HepG2 (cell line): Measurements from ENCODE around the gene HPD. TPM values are rescaled to one million over a fixed set of nuclear protein-coding genes. Genes with fewer than 3 reads are reported as not detected.

Source experiments
- ESRRA ChIP-seq: sonication (generic); formaldehyde crosslinking; IDR thresholded peaks from 2 replicates; pipeline ENCODE4 v1.5.1; 2020; ENCODE audit warnings: mild to moderate bottlenecking, low read depth, missing genetic modification reagents
- HDAC1 ChIP-seq: sonication (generic); formaldehyde crosslinking; IDR thresholded peaks from 2 replicates; pipeline ENCODE4 v1.5.1; 2020; ENCODE audit warnings: mild to moderate bottlenecking, missing genetic modification reagents
- HNF1B ChIP-seq: sonication (generic); formaldehyde crosslinking; IDR thresholded peaks from 2 replicates; pipeline ENCODE4 v1.5.1; 2020; ENCODE audit warnings: mild to moderate bottlenecking, moderate library complexity, missing genetic modification reagents
- HNRNPK ChIP-seq: fragments of 200-400 bp; formaldehyde crosslinking; IDR thresholded peaks from 2 replicates; pipeline ENCODE4 v1.6.1; 2018; ENCODE audit warnings: low read length, low read depth, moderate library complexity, mild to moderate bottlenecking; ENCODE audit not compliant: poor library complexity, severe bottlenecking
- NBN ChIP-seq: fragments of 450-650 bp; conservative IDR thresholded peaks from 2 replicates; pipeline ENCODE4 v1.6.1; 2017
- NR2F1 ChIP-seq, 2 experiments: fragments of 450-650 bp in 1 of 2; formaldehyde crosslinking in 1 of 2; IDR thresholded peaks; 2 replicates each; pipeline versions ENCODE4 v1.5.0 to v1.6.1; 2016 to 2020; ENCODE audit warnings: mild to moderate bottlenecking in 1 of 2, missing compliant biosample characterization in 1 of 2, missing genetic modification reagents in 1 of 2, moderate library complexity in 1 of 2
- PRPF4 ChIP-seq: fragments of 200-400 bp; formaldehyde crosslinking; IDR thresholded peaks from 2 replicates; pipeline ENCODE4 v1.6.1; 2016; ENCODE audit warnings: low read length, low read depth; ENCODE audit not compliant: poor library complexity, severe bottlenecking
- TCF7 ChIP-seq: sonication (generic); IDR thresholded peaks from 2 replicates; pipeline ENCODE4 v1.6.1; 2016; ENCODE audit warnings: antibody characterized with exemption, low read depth
- ZMYM4 ChIP-seq: sonication (generic); formaldehyde crosslinking; IDR thresholded peaks from 2 replicates; pipeline ENCODE4 v1.8.1; 2023; ENCODE audit warnings: mild to moderate bottlenecking, missing genetic modification reagents
- ZNF501 ChIP-seq: sonication (generic); formaldehyde crosslinking; IDR thresholded peaks from 2 replicates; pipeline ENCODE4 v1.5.1; 2020; ENCODE audit warnings: mild to moderate bottlenecking, moderate library complexity, missing genetic modification reagents
- polyA plus RNA-seq, 8 experiments: library from polyadenylated mRNA; depleted of rRNA in 3 of 8; stranded (reverse) in 7 of 8; unstranded in 1 of 8; fragments of >200 nt; fragmentation: Illumina TruSeq in 4 of 8; extraction: Trizol in 4 of 8; gene quantifications; 2 replicates each; pipeline versions ENCODE4 v1.2.1 to v1.2.3, GENCODE V29; 2011 to 2016; ENCODE audit warnings: low read depth in 4 of 8, missing spikeins in 1 of 8, mixed read lengths in 1 of 8; ENCODE audit not compliant: insufficient read depth in 1 of 8
- total RNA-seq, 5 experiments: library from RNA; depleted of rRNA; stranded (reverse); fragments of >200 nt; fragmentation: Illumina TruSeq; extraction: Trizol; gene quantifications; 2 replicates each; pipeline ENCODE4 v1.2.3, GENCODE V29; 2016; ENCODE audit warnings: low read depth in 1 of 5
- TF ChIP-seq, protein P1 (sequence below): sonication (generic); formaldehyde crosslinking; IDR thresholded peaks from 2 replicates; pipeline ENCODE4 v1.4.0; 2020; ENCODE audit warnings: missing genetic modification reagents
- TF ChIP-seq, protein P2 (sequence below): sonication (generic); formaldehyde crosslinking; IDR thresholded peaks from 2 replicates; pipeline ENCODE4 v1.4.0; 2020; ENCODE audit warnings: missing genetic modification reagents
- TF ChIP-seq, protein P3 (sequence below): sonication (generic); formaldehyde crosslinking; IDR thresholded peaks from 2 replicates; pipeline ENCODE4 v1.4.0; 2020; ENCODE audit warnings: mild to moderate bottlenecking, missing genetic modification reagents
- TF ChIP-seq, protein P4 (sequence below): sonication (generic); formaldehyde crosslinking; IDR thresholded peaks from 2 replicates; pipeline ENCODE4 v1.4.0; 2020; ENCODE audit warnings: mild to moderate bottlenecking, missing genetic modification reagents

HPD gene
- total and polyA plus RNA-seq, 2 of the 13 experiments (the other 11 are each of a cell fraction or from before 2014, with no cell fraction given): 120 to 195 TPM

DNA sequence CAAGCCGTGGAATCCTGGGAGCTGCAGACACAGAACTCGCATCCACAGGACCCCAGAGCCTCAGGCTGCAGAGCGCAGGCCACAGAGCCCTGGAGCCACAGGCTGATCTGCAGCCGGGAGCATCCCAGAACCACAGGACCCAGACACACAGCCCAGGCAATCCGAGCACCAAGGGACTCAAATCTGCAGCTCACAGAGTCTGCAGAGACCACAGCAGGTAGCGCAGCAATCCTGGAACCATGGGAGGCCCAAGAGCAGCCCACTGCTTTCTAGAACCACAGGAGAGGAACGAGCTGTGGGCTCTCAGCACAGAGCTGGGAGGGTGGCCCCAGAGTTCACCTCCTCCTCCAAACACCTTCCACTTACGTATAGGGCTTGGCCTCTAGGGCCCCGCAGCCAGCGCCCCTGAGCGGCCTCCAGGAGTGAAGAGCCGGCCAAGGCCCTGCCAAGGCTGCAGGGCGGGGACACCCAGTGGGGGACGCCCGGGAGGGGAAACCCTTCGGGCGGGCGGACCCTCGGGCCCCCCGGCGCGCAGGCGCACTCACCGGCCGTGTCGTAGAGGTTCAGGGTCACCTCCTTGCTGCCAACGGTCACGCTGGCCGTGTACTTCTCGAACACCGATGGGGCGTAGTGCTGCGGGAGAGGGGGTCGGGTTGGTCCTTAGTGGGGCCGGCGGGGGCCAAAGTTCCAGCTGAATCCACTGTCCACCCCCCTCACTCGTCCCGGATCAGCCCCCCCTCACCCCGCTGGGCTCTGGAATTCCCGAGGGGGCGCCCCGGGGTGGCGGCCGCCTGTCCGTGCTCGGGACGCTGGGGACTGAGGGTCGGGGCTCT is 65.8 kb downstream of the HPD start (continued):
- no peak for TF ChIP-seq TCF7
- no peak for TF ChIP-seq ZMYM4 (CRISPR knock-in tag)
- peak; percentile 75 for TF ChIP-seq ZNF501 (CRISPR knock-in tag)
- peak; percentile 62 for TF ChIP-seq HNRNPK
- peak; percentile 51; the same call in 1 of the 2 replicates for TF ChIP-seq HNF1B (CRISPR knock-in tag)
- TF ChIP-seq, protein P1, sequence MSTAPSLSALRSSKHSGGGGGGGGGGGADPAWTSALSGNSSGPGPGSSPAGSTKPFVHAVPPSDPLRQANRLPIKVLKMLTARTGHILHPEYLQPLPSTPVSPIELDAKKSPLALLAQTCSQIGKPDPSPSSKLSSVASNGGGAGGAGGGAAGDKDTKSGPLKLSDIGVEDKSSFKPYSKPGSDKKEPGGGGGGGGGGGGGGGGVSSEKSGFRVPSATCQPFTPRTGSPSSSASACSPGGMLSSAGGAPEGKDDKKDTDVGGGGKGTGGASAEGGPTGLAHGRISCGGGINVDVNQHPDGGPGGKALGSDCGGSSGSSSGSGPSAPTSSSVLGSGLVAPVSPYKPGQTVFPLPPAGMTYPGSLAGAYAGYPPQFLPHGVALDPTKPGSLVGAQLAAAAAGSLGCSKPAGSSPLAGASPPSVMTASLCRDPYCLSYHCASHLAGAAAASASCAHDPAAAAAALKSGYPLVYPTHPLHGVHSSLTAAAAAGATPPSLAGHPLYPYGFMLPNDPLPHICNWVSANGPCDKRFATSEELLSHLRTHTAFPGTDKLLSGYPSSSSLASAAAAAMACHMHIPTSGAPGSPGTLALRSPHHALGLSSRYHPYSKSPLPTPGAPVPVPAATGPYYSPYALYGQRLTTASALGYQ: no peak
- peak; percentile 56; the same call in 1 of the 2 replicates for TF ChIP-seq HDAC1 (CRISPR knock-in tag)
- no peak for TF ChIP-seq PRPF4
- no peak for TF ChIP-seq NR2F1 (CRISPR knock-in tag; IDR thresholded peaks at IDR 0.05)
- TF ChIP-seq, protein P2, sequence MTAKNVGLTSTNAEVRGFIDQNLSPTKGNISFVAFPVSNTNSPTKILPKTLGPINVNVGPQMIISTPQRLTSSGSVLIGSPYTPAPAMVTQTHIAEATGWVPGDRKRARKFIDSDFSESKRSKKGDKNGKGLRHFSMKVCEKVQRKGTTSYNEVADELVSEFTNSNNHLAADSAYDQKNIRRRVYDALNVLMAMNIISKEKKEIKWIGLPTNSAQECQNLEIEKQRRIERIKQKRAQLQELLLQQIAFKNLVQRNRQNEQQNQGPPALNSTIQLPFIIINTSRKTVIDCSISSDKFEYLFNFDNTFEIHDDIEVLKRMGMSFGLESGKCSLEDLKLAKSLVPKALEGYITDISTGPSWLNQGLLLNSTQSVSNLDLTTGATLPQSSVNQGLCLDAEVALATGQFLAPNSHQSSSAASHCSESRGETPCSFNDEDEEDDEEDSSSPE (CRISPR knock-in tag): no peak
- no peak for TF ChIP-seq NBN
- TF ChIP-seq, protein P3, sequence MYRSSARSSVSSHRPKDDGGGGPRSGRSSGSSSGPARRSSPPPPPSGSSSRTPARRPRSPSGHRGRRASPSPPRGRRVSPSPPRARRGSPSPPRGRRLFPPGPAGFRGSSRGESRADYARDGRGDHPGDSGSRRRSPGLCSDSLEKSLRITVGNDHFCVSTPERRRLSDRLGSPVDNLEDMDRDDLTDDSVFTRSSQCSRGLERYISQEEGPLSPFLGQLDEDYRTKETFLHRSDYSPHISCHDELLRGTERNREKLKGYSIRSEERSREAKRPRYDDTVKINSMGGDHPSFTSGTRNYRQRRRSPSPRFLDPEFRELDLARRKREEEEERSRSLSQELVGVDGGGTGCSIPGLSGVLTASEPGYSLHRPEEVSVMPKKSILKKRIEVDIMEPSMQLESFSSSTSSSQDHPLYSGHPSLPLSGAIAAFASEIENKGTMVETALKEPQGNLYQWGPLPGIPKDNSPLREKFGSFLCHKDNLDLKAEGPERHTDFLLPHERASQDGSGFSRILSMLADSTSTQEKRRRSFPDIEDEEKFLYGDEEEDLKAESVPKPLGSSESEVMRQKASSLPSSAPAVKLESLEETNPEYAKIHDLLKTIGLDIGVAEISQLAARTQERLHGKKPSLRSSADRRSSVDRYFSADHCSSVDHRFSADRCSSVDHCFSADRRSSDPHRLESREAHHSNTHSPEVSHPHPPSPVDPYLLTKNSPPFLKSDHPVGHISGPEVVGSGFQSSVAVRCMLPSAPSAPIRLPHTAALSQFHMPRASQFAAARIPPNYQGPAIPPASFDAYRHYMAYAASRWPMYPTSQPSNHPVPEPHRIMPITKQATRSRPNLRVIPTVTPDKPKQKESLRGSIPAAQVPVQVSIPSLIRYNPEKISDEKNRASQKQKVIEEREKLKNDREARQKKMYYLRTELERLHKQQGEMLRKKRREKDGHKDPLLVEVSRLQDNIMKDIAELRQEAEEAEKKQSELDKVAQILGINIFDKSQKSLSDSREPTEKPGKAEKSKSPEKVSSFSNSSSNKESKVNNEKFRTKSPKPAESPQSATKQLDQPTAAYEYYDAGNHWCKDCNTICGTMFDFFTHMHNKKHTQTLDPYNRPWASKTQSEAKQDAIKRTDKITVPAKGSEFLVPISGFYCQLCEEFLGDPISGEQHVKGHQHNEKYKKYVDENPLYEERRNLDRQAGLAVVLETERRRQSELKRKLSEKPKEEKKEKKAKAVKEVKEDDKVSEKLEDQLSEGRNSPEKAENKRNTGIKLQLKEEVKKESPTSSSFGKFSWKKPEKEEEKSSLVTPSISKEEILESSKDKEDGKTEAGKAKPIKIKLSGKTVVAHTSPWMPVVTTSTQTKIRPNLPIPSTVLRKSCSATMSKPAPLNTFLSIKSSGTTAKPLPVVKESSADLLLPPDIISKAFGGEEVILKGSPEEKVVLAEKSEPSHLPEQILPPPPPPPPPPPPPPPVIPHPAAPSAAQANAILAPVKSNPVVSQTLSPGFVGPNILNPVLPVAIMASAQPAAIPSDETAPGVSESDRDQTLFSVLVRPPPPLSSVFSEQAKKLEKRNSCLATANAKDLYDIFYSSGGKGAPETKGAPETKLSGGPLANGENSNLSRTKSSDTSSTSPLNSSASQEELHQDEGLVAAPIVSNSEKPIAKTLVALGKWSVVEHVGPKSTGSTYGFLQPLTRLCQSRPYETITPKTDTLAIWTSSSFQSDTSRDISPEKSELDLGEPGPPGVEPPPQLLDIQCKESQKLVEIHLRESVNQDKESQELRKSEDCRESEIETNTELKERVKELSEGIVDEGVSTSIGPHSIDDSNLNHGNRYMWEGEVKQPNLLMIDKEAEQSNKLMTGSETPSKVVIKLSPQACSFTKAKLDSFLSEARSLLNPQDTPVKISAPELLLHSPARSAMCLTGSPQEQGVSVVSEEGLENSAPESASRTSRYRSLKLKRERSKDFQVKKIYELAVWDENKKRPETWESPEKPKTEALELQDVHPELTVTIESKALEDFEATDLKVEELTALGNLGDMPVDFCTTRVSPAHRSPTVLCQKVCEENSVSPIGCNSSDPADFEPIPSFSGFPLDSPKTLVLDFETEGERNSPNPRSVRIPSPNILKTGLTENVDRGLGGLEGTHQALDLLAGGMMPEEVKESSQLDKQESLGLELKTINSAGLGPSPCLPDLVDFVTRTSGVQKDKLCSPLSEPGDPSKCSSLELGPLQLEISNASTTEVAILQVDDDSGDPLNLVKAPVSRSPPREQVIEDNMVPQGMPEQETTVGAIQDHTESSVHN (CRISPR knock-in tag): no peak
- TF ChIP-seq, protein P4, sequence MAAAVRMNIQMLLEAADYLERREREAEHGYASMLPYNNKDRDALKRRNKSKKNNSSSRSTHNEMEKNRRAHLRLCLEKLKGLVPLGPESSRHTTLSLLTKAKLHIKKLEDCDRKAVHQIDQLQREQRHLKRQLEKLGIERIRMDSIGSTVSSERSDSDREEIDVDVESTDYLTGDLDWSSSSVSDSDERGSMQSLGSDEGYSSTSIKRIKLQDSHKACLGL (CRISPR knock-in tag): peak; percentile 11
- no peak for TF ChIP-seq ESRRA (CRISPR knock-in tag)
